Omental fat pad (tissue), 4 donors: ENCODE data around the gene COX5A. TPM values are rescaled to one million over a fixed set of nuclear protein-coding genes. Genes with fewer than 3 reads are reported as not detected.

Source experiments
- ATAC-seq: fragments of 150-250 bp; one replicate; pipeline ENCODE4 v1.9.1; 2016; ENCODE audit warnings: mild to moderate bottlenecking, moderate library complexity; ENCODE audit not compliant: low FRiP score
- DNase-seq: peaks from one replicate; pipeline ENCODE4 v3.0.0-alpha.2; 2019; ENCODE audit warnings: low spot score
- CTCF ChIP-seq, 3 donors: fragments of 450-650 bp; IDR thresholded peaks; one replicate each; pipeline ENCODE4 v1.5.1; 2016 to 2017; ENCODE audit warnings: antibody characterized with exemption in 3 of 3, mild to moderate bottlenecking in 3 of 3, moderate library complexity in 2 of 3
- small RNA-seq: library from RNA; depleted of rRNA; stranded (forward); fragments of <200 nt; gene quantifications from one replicate; pipeline ENCODE3, GENCODE V24; 2016
- total RNA-seq, 4 donors: library from RNA; depleted of rRNA; stranded (reverse); fragments of >200 nt; gene quantifications; one replicate each; pipeline ENCODE4 v1.1.0, GENCODE V29; 2016

COX5A gene
- total RNA-seq, 4 donors from 2014 or later, result 47.6 to 103 (median 69.7) TPM

GRCh38 chr15:74870436-74871215, 67.2 kb downstream of the COX5A start:
- TF ChIP-seq CTCF (IDR thresholded peaks at IDR 0.05), result no peak
- DNase-seq, result no peak
- no peak for ATAC-seq

Small RNA genes within 50 kb of the gene (small RNA-seq; reads per million reads assigned to genes)
- gene RF00019, result not detected

Other genes with a start within 250 kb of the COX5A start
- gene EDC3, start 242.0 kb downstream of the COX5A start, total RNA-seq, result 10 to 100 TPM; 12.7 to 22.7 (median 15.2) TPM
- 1 to 10 TPM in 3 of 4 donors, not detected in 1; 1.9 to 8.3 (median 3.6) TPM for gene CYP1A1, start 212.5 kb downstream of the COX5A start, total RNA-seq
- gene CYP1A2, start 189.2 kb downstream of the COX5A start, total RNA-seq, result under 1 TPM in 1 of 4 donors, not detected in 3; 0.37 TPM
- 10 to 100 TPM; 11.6 to 43.2 (median 28.2) TPM for gene CSK, start 156.0 kb downstream of the COX5A start, total RNA-seq
- gene LMAN1L, start 125.2 kb downstream of the COX5A start, total RNA-seq, result not detected
- gene CPLX3, start 111.4 kb downstream of the COX5A start, total RNA-seq, result not detected
- 10 to 100 TPM; 23.2 to 52.6 (median 41.4) TPM for gene ULK3, start 94.9 kb downstream of the COX5A start, total RNA-seq
- gene SCAMP2, start 64.7 kb downstream of the COX5A start, total RNA-seq, result 10 to 100 TPM; 55.5 to 99.4 (median 63.7) TPM
- 10 to 100 TPM; 35.9 to 52.2 (median 44.7) TPM for gene MPI, start 48.0 kb downstream of the COX5A start, total RNA-seq
- 10 to 100 TPM; 45.0 to 89.9 (median 59.8) TPM for gene FAM219B, start 31.2 kb downstream of the COX5A start, total RNA-seq
- 10 to 100 TPM in 2 of 4 donors, 1 to 10 TPM in 2; 6.9 to 14.4 (median 9.4) TPM for gene RPP25, start 18.7 kb upstream of the COX5A start, total RNA-seq
- gene SCAMP5, start 57.5 kb upstream of the COX5A start, total RNA-seq, result 1 to 10 TPM in 3 of 4 donors, under 1 TPM in 1; 0.60 to 4.6 (median 2.6) TPM
- 10 to 100 TPM in 3 of 4 donors, 1 to 10 TPM in 1; 9.7 to 21.5 (median 13.6) TPM for gene PPCDC, start 85.5 kb upstream of the COX5A start, total RNA-seq